Common myeloid progenitor, CD34-positive (primary cell): ENCODE measurements around the gene RBFOX1.

Experiments used
- CTCF ChIA-PET: fragments of 350-600 bp; sonication (Branson Sonifier 250); formaldehyde crosslinking; loops from one replicate; lab custom pipeline; 2021; ENCODE audit warnings: antibody characterized with exemption; lab: Charles Lee
- POLR2A ChIA-PET: fragments of 350-600 bp; sonication (Branson Sonifier 250); formaldehyde crosslinking; loops from one replicate; lab custom pipeline; 2021; ENCODE audit warnings: antibody characterized with exemption; lab: Charles Lee
- DNase-seq, 3 donors: peaks; one replicate each; pipeline versions ENCODE4 v3.0.0 to v3.0.0-alpha.2; 2013
- H3K27ac ChIP-seq, 2 experiments: 1 replicate in 1 of 2; 2 replicates in 1 of 2; pipeline ENCODE4 v1.7.0; 2013; ENCODE audit warnings: inconsistent platforms in 2 of 2, low read length in 2 of 2, mild to moderate bottlenecking in 2 of 2, low read depth in 1 of 2, moderate library complexity in 1 of 2; ENCODE audit not compliant: severe bottlenecking in 2 of 2, insufficient read depth in 1 of 2, poor library complexity in 1 of 2
- H3K27me3 ChIP-seq, 5 experiments: replicated peaks in 2 of 5; 1 replicate in 3 of 5; 2 replicates in 2 of 5; pipeline versions ENCODE4 v1.6.1 to v1.7.0; 2013; ENCODE audit warnings: low read length in 4 of 5, mild to moderate bottlenecking in 2 of 5, moderate library complexity in 2 of 5, inconsistent platforms in 1 of 5; ENCODE audit not compliant: insufficient read depth in 5 of 5, control insufficient read depth in 4 of 5
- H3K36me3 ChIP-seq, 4 experiments: 1 replicate in 2 of 4; 2 replicates in 2 of 4; pipeline versions ENCODE4 v1.6.1 to v1.7.0; 2013; ENCODE audit warnings: low read length in 3 of 4, control low read depth in 1 of 4, mild to moderate bottlenecking in 1 of 4; ENCODE audit not compliant: control insufficient read depth in 4 of 4, insufficient read depth in 4 of 4
- H3K4me1 ChIP-seq, 4 experiments: 1 replicate in 3 of 4; 2 replicates in 1 of 4; pipeline versions ENCODE4 v1.6.1 to v1.7.1; 2013; ENCODE audit warnings: low read length in 3 of 4, mild to moderate bottlenecking in 3 of 4, control low read depth in 1 of 4, inconsistent platforms in 1 of 4, moderate library complexity in 1 of 4; ENCODE audit not compliant: control insufficient read depth in 4 of 4, insufficient read depth in 4 of 4; ENCODE audit errors: control extremely low read depth in 1 of 4
- H3K4me3 ChIP-seq, 7 experiments: 1 replicate in 4 of 7; 2 replicates in 3 of 7; pipeline versions ENCODE4 v1.5.1 to v1.7.0; 2013; ENCODE audit warnings: mild to moderate bottlenecking in 7 of 7, low read length in 6 of 7, moderate library complexity in 6 of 7, inconsistent platforms in 2 of 7, low read depth in 2 of 7, control low read depth in 1 of 7; ENCODE audit not compliant: insufficient read depth in 4 of 7, control insufficient read depth in 1 of 7; ENCODE audit errors: extremely low read depth in 1 of 7
- H3K9me3 ChIP-seq, 5 experiments: 1 replicate in 4 of 5; 2 replicates in 1 of 5; pipeline versions ENCODE4 v1.6.1 to v1.7.1; 2013; ENCODE audit warnings: low read length in 4 of 5, mild to moderate bottlenecking in 2 of 5, inconsistent platforms in 1 of 5, low read depth in 1 of 5, moderate library complexity in 1 of 5; ENCODE audit not compliant: control insufficient read depth in 4 of 5, insufficient read depth in 2 of 5; ENCODE audit errors: control extremely low read depth in 1 of 5
- WGBS: methylation state at CpG from one replicate; pipeline ENCODE4 v1.1.5; 2013; ENCODE audit not compliant: insufficient coverage; 5-methylcytosine and 5-hydroxymethylcytosine counted together

The RBFOX1 gene

GRCh38 chr16:7688811-7689210 lies 356.2 kb downstream of the RBFOX1 start:
- Histone ChIP-seq H3K9me3 (no peaks in the 10 kb centered on the region), H3K27me3 (no peaks in the 10 kb centered on the region), H3K36me3 (no peaks in the 10 kb centered on the region), H3K4me3 (no peak overlapping the region), H3K4me1 (no peaks in the 10 kb centered on the region), H3K27ac (no peak overlapping the region)
- ChIA-PET CTCF (no interaction called here), POLR2A (no interaction called here)
- no peak for DNase-seq
- WGBS, result 67% methylated on average over 1 of the region's 5 CpGs

DNA sequence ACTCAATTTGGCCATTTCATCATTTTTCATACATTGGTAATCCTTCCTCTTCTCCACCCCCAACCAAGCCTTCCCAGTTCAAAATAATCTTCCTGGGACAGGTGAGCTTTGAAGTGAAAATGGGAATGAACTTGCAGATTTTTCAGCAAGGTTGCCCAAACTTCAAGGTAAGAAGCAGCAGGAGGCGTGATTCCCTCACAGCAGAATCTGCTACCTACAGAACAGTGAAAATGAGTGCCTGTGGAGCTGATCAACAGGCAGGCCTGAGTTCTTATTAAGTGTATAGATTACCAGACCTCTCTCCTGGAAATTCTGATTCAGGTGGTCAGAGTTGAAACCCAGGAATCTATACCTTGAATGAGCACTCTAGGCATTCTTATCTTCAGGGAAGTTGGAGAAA lies 356.6 kb downstream of the RBFOX1 start:
- H3K27me3 ChIP-seq, result no peaks in the 10 kb centered on the region
- ChIA-PET POLR2A (no interaction called here), CTCF (no interaction called here)

DNA sequence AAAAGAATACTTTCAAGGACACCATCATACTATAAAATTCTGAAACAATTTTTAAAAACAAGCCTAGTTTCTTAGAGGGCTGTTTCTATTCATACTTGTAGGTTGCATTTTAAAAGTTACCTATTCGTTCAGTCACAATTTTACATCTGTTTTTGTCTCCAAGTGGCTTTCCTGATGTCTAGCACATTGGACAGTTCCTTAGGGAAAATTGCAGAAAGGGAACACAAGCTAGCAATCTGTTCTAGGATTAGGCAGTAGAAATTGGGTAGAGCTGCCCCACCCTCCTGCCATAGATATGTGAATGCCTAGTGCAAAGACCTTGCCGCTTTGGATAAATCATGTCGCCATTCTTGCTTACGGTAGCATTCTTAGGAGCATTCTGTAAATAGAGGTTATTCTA lies 358.9 kb downstream of the RBFOX1 start:
- WGBS, result 100% methylated on average over 2 of the region's 4 CpGs
- no peak for DNase-seq
- CTCF ChIA-PET, result no interaction called here
- no peak overlapping the region for H3K27ac ChIP-seq
- H3K4me1 ChIP-seq, result no peaks in the 10 kb centered on the region
- H3K27me3 ChIP-seq, result no peaks in the 10 kb centered on the region
- H3K9me3 ChIP-seq, result no peaks in the 10 kb centered on the region
- POLR2A ChIA-PET, result no interaction called here
- no peak overlapping the region for H3K4me3 ChIP-seq
- no peaks in the 10 kb centered on the region for H3K36me3 ChIP-seq

More for the DNA sequence above, 356.6 kb downstream of the RBFOX1 start:
- no peaks in the 10 kb centered on the region for H3K36me3 ChIP-seq
- 82% methylated on average over 1 of the region's 1 CpG for WGBS
- no peak for DNase-seq
- H3K4me3 ChIP-seq, result no peak overlapping the region
- H3K27ac ChIP-seq, result no peak overlapping the region
- H3K9me3 ChIP-seq, result no peaks in the 10 kb centered on the region
- no peaks in the 10 kb centered on the region for H3K4me1 ChIP-seq

DNA sequence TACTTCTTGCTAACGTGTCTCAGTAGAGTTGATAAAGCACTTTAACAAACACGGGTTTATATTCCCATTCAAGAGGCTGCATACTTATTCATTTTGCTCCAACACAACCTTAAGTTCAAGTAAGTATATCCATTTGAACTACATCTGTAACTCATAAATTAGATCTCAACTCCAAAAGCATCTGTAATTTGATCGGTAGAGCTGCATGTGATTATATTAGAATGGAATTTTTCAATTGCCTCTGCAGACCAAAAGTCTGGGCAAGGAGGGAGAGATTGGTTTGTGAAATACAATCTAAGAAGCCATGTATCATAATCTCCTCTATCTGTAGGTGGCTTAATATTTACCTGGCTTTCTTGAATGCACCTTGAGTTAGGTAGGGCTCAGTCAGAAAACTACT lies 371.0 kb downstream of the RBFOX1 start:
- Histone ChIP-seq H3K36me3 (no peaks in the 10 kb centered on the region), H3K4me3 (no peak overlapping the region), H3K9me3 (peaks cover 0 to under 1% (median 0%) of the 10 kb centered on the region in 5 experiments), H3K27ac (no peak overlapping the region), H3K27me3 (no peaks in the 10 kb centered on the region), H3K4me1 (no peaks in the 10 kb centered on the region)
- WGBS, result 94% methylated on average over 2 of the region's 3 CpGs
- POLR2A ChIA-PET, result no interaction called here
- CTCF ChIA-PET, result no interaction called here
- DNase-seq, result no peak

DNA sequence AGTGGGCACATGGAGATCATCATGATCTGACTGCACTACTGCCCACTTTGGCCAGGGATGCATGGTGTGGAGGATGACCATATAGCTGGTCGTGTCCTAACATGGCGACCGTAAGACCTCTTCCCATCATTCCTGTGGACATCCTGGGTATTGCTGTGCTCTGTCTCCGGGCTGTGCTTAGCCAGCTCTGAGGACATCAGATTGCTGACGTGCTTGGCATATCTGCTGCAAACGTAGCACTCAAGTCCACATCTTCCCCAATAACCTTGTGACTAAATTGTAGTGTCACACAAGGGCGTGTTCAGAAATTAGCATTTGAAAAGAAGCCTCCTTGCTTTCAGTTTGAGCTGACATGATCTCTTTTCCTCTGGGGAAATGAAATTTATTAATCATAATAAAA lies 373.2 kb downstream of the RBFOX1 start:
- DNase-seq, result no peak
- H3K36me3 ChIP-seq, result no peaks in the 10 kb centered on the region
- H3K27ac ChIP-seq, result no peak overlapping the region
- POLR2A ChIA-PET, result no interaction called here
- 97% methylated on average over 7 of the region's 7 CpGs for WGBS
- H3K4me1 ChIP-seq, result no peaks in the 10 kb centered on the region
- CTCF ChIA-PET, result no interaction called here
- H3K4me3 ChIP-seq, result no peak overlapping the region
- peaks cover 0 to 4% (median 0%) of the 10 kb centered on the region in 5 experiments for H3K9me3 ChIP-seq
- no peaks in the 10 kb centered on the region for H3K27me3 ChIP-seq

DNA sequence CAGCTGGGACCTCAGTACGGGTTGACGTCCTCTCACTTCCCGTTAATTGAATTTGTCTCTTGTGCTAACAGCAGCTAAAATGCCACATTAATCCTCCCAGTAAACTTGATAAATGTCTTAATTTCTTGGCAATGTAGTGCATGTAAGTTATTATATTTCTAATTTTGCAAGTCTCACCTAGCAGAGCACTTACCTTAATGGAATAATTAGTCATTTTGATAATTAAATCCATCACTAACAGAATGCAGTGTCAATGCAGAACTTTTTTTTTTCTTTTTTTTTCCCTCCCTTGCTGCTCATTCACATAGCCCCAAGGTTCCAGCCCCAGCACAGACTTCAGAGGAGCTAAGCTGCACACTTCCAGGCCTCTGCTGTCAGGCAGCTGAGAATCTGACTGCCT lies 376.5 kb downstream of the RBFOX1 start:
- Histone ChIP-seq H3K4me1 (no peaks in the 10 kb centered on the region), H3K9me3 (peaks cover 0 to 4% (median 0%) of the 10 kb centered on the region in 5 experiments), H3K27ac (no peak overlapping the region), H3K27me3 (no peaks in the 10 kb centered on the region), H3K4me3 (no peak overlapping the region), H3K36me3 (no peaks in the 10 kb centered on the region)
- DNase-seq, result no peak
- no CpG with 5 or more reads among the region's 3 CpGs for WGBS
- ChIA-PET POLR2A (no interaction called here), CTCF (no interaction called here)

DNA sequence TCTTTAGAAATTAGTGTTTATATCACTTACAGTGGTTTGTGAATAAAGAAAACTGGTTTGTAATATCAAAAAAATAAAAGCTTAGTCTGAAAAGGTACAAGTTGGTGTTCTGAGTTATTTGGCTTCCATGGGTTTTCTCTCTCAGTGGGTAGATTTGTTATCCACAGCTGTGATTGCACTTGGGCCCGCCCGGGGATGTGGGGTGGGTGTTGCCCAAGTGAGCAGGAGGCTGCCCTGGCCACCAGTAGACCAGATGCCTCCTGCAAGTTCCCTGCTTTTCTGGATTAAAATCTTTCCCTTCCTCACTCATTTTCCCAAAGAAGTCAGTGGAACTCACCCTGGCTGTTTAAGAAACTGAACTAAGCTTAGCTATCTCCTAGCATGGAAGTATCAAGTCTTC lies 380.6 kb downstream of the RBFOX1 start:
- peaks cover 0 to 4% (median 0%) of the 10 kb centered on the region in 5 experiments for H3K9me3 ChIP-seq
- ChIA-PET CTCF (no interaction called here), POLR2A (no interaction called here)
- H3K27ac ChIP-seq, result no peak overlapping the region
- H3K36me3 ChIP-seq, result no peaks in the 10 kb centered on the region
- H3K27me3 ChIP-seq, result no peaks in the 10 kb centered on the region
- no peak overlapping the region for H3K4me3 ChIP-seq
- WGBS, result no CpG with 5 or more reads among the region's 2 CpGs
- no peak for DNase-seq
- no peaks in the 10 kb centered on the region for H3K4me1 ChIP-seq
